Right forelimb (tissue), 1 donor: ENCODE measurements around the gene TOM1.
A peak's percentile ranks its signal among the peaks of the same experiment; 100 is the strongest.
"Not testable (repeated sequence)": the region's sequence is repeated elsewhere in the genome, so short reads cannot be mapped to it uniquely, and the experiment has no call there.

Experiments
- DNase-seq: peaks from one replicate; pipeline ENCODE4 v3.0.0-alpha.2; 2018

TOM1 gene

GRCh38 chr22:35377735-35378134, 78.0 kb downstream of the TOM1 start:
- DNase-seq, result no peak

GRCh38 chr22:35378621-35379020, 78.9 kb downstream of the TOM1 start:
- no peak for DNase-seq

GRCh38 chr22:35379146-35379993, 79.7 kb downstream of the TOM1 start:
- DNase-seq, result no peak

GRCh38 chr22:35380013-35380412, 80.3 kb downstream of the TOM1 start:
- no peak for DNase-seq

GRCh38 chr22:35380537-35381423, 81.1 kb downstream of the TOM1 start, which contains the start of gene HMOX1:
Gene HMOX1 (plus strand): TSS chr22:35381096. CDS start chr22:35381174, 78 bp downstream.
- peak; percentile 88 for DNase-seq

GRCh38 chr22:35381424-35382009, 81.8 kb downstream of the TOM1 start:
- no peak for DNase-seq

- DNase-seq, result no peak
Measured at GRCh38 chr22:35383679-35384071, 84.0 kb downstream of the TOM1 start.

- no peak for DNase-seq
Measured at GRCh38 chr22:35384527-35384926, 84.8 kb downstream of the TOM1 start.

- no peak for DNase-seq
Measured at GRCh38 chr22:35384975-35385588, 85.4 kb downstream of the TOM1 start.

GRCh38 chr22:35386670-35387288, 87.1 kb downstream of the TOM1 start:
- DNase-seq, result no peak

GRCh38 chr22:35390933-35391332, 91.2 kb downstream of the TOM1 start:
- no peak for DNase-seq

- no peak for DNase-seq
Measured at GRCh38 chr22:35392357-35392756, 92.7 kb downstream of the TOM1 start.

GRCh38 chr22:35393116-35394010, 93.7 kb downstream of the TOM1 start:
- DNase-seq, result no peak

- DNase-seq, result no peak
Measured at GRCh38 chr22:35394011-35394312, 94.3 kb downstream of the TOM1 start.

GRCh38 chr22:35394810-35395563, 95.3 kb downstream of the TOM1 start:
- no peak for DNase-seq

GRCh38 chr22:35396622-35397021, 96.9 kb downstream of the TOM1 start:
- DNase-seq, result not testable (repeated sequence)

GRCh38 chr22:35397095-35397904, 97.6 kb downstream of the TOM1 start:
- DNase-seq, result no peak
